ENCODE results near the gene NSD2. TPM values are rescaled to one million over a fixed set of nuclear protein-coding genes. Genes with fewer than 3 reads are reported as not detected.

The NSD2 gene
- total and polyA plus RNA-seq, 2 donors (not counting 1 experiment from before 2014, with no cell fraction given) = 26.6 to 68.4 TPM

DNA sequence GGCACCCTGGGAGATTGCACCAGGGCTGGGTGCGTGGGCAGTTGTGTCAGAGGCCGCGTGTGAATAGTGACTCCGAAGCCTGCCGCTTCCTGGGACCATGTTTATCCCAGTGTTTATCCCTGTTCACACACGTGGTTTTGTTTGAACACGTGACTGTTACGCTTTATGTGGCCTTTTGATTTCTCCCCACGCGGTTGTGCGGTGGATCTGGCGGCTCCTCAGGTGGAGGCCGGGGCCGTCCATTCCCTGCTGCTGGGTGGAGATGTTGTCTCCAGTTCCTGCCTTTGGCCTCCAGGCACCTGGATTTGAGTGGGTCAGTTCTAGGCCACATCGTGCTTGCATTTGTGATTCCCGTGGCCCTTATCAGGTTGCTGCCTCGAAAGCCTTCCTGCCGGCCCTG is 102.5 kb downstream of the NSD2 start:
- Histone ChIP-seq H3K27ac (ENCODE audit: insufficient read depth, low read length) (no peak overlapping the region), H2AFZ (ENCODE audit: low read length) (no peak overlapping the region), H3K79me2 (ENCODE audit: control insufficient read depth, insufficient read depth, low read length) (no peaks in the 10 kb centered on the region), H3K4me2 (ENCODE audit: extremely low read depth, insufficient read depth, low read length) (no peak overlapping the region), H3K36me3 (ENCODE audit: control insufficient read depth, insufficient read depth, low read length) (peaks cover 39% of the 10 kb centered on the region), H3K9ac (ENCODE audit: insufficient read depth, low read length) (no peak overlapping the region), H4K20me1 (ENCODE audit: control insufficient read depth, extremely low read depth, insufficient read depth, low read length) (no peaks in the 10 kb centered on the region), H3K4me3 (replicated peaks in 1 of 4; ENCODE audit: control extremely low read depth in 1 of 4, insufficient read depth in 1 of 4, low read depth in 3 of 4, low read length in 4 of 4) (no peak overlapping the region), H3K27me3 (ENCODE audit: control insufficient read depth, insufficient read depth, low read length) (no peaks in the 10 kb centered on the region), H3K4me1 (ENCODE audit: control insufficient read depth, extremely low read depth, insufficient read depth, low read length) (no peaks in the 10 kb centered on the region), H3K9me3 (ENCODE audit: control insufficient read depth, insufficient read depth, low read depth, low read length) (no peaks in the 10 kb centered on the region)
- no peak for TF ChIP-seq CTCF (conservative IDR thresholded peaks at IDR 0.05 in 1 of 2, IDR thresholded peaks at IDR 0.05 in 1 of 2; ENCODE audit: low read depth in 1 of 2, low read length in 2 of 2)
- no peak for TF ChIP-seq EZH2 (IDR thresholded peaks at IDR 0.05; ENCODE audit: low read length, missing control alignments)
- no peak for DNase-seq (ENCODE audit: low read depth in 2 of 2)

GRCh38 chr4:1974840-1975239 is 103.6 kb downstream of the NSD2 start:
- Histone ChIP-seq H3K4me2 (ENCODE audit: extremely low read depth, insufficient read depth, low read length) (no peak overlapping the region), H3K9ac (ENCODE audit: insufficient read depth, low read length) (no peak overlapping the region), H4K20me1 (ENCODE audit: control insufficient read depth, extremely low read depth, insufficient read depth, low read length) (no peaks in the 10 kb centered on the region), H3K79me2 (ENCODE audit: control insufficient read depth, insufficient read depth, low read length) (no peaks in the 10 kb centered on the region), H3K4me1 (ENCODE audit: control insufficient read depth, extremely low read depth, insufficient read depth, low read length) (no peaks in the 10 kb centered on the region), H3K4me3 (replicated peaks in 1 of 4; ENCODE audit: control extremely low read depth in 1 of 4, insufficient read depth in 1 of 4, low read depth in 3 of 4, low read length in 4 of 4) (no peak overlapping the region), H3K36me3 (ENCODE audit: control insufficient read depth, insufficient read depth, low read length) (peaks cover 41% of the 10 kb centered on the region), H2AFZ (ENCODE audit: low read length) (no peak overlapping the region), H3K27me3 (ENCODE audit: control insufficient read depth, insufficient read depth, low read length) (no peaks in the 10 kb centered on the region), H3K9me3 (ENCODE audit: control insufficient read depth, insufficient read depth, low read depth, low read length) (no peaks in the 10 kb centered on the region), H3K27ac (ENCODE audit: insufficient read depth, low read length) (no peak overlapping the region)
- TF ChIP-seq EZH2 (IDR thresholded peaks at IDR 0.05; ENCODE audit: low read length, missing control alignments) (no peak), CTCF (conservative IDR thresholded peaks at IDR 0.05 in 1 of 2, IDR thresholded peaks at IDR 0.05 in 1 of 2; ENCODE audit: low read depth in 1 of 2, low read length in 2 of 2) (no peak)
- no peak for DNase-seq (ENCODE audit: low read depth in 2 of 2)

DNA sequence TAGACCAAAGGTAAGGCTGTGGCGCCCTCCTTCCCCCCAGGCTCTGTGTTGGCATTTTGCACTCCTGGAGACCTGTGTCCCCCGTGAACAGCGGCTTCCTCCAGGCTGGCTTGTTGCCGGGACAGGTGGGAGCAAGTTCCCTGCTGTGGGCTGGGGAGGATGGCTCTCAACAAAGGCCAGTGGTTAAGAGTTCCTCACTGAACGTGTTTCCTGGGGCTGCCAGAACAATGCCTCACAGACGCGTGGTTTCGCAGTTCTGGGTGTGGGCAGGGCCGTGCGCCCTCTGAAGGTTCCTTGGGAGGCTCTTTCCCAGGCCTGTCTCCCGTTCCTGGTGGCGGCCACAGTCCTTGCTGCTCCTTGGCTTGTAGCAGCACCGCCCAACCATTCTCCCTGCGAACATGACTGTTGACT is 104.2 kb downstream of the NSD2 start:
- H2AFZ ChIP-seq (ENCODE audit: low read length) = no peak overlapping the region
- no peaks in the 10 kb centered on the region for H3K27me3 ChIP-seq (ENCODE audit: control insufficient read depth, insufficient read depth, low read length)
- H3K9ac ChIP-seq (ENCODE audit: insufficient read depth, low read length) = no peak overlapping the region
- H3K4me2 ChIP-seq (ENCODE audit: extremely low read depth, insufficient read depth, low read length) = no peak overlapping the region
- H3K27ac ChIP-seq (ENCODE audit: insufficient read depth, low read length) = no peak overlapping the region
- H3K4me1 ChIP-seq (ENCODE audit: control insufficient read depth, extremely low read depth, insufficient read depth, low read length) = no peaks in the 10 kb centered on the region
- no peak overlapping the region for H3K4me3 ChIP-seq (replicated peaks in 1 of 4; ENCODE audit: control extremely low read depth in 1 of 4, insufficient read depth in 1 of 4, low read depth in 3 of 4, low read length in 4 of 4)
- no peak for DNase-seq (ENCODE audit: low read depth in 2 of 2)
- H4K20me1 ChIP-seq (ENCODE audit: control insufficient read depth, extremely low read depth, insufficient read depth, low read length) = no peaks in the 10 kb centered on the region
- no peaks in the 10 kb centered on the region for H3K9me3 ChIP-seq (ENCODE audit: control insufficient read depth, insufficient read depth, low read depth, low read length)
- no peaks in the 10 kb centered on the region for H3K79me2 ChIP-seq (ENCODE audit: control insufficient read depth, insufficient read depth, low read length)
- TF ChIP-seq EZH2 (IDR thresholded peaks at IDR 0.05; ENCODE audit: low read length, missing control alignments) (no peak), CTCF (conservative IDR thresholded peaks at IDR 0.05 in 1 of 2, IDR thresholded peaks at IDR 0.05 in 1 of 2; ENCODE audit: low read depth in 1 of 2, low read length in 2 of 2) (no peak)
- peaks cover 40% of the 10 kb centered on the region for H3K36me3 ChIP-seq (ENCODE audit: control insufficient read depth, insufficient read depth, low read length)

All from fibroblast of lung (primary cell).